SH-SY5Y (cell line): Measurements from ENCODE around the gene CDK11A.

ENCODE experiments used
- GATA2 ChIP-seq: IDR thresholded peaks from 2 replicates; pipeline ENCODE4 v1.6.1; 2011; ENCODE audit warnings: mild to moderate bottlenecking, low read depth, low read length
- GATA3 ChIP-seq: IDR thresholded peaks from 2 replicates; pipeline ENCODE4 v1.6.1; 2011; ENCODE audit warnings: low read depth, mild to moderate bottlenecking, low read length, moderate library complexity

GRCh38 chr1:1748686-1749321 lies 24.6 kb upstream of the CDK11A start:
- TF ChIP-seq GATA2 (no peak), GATA3 (no peak)
